ENCODE data around the gene CARD14.

Gene CARD14

DNA sequence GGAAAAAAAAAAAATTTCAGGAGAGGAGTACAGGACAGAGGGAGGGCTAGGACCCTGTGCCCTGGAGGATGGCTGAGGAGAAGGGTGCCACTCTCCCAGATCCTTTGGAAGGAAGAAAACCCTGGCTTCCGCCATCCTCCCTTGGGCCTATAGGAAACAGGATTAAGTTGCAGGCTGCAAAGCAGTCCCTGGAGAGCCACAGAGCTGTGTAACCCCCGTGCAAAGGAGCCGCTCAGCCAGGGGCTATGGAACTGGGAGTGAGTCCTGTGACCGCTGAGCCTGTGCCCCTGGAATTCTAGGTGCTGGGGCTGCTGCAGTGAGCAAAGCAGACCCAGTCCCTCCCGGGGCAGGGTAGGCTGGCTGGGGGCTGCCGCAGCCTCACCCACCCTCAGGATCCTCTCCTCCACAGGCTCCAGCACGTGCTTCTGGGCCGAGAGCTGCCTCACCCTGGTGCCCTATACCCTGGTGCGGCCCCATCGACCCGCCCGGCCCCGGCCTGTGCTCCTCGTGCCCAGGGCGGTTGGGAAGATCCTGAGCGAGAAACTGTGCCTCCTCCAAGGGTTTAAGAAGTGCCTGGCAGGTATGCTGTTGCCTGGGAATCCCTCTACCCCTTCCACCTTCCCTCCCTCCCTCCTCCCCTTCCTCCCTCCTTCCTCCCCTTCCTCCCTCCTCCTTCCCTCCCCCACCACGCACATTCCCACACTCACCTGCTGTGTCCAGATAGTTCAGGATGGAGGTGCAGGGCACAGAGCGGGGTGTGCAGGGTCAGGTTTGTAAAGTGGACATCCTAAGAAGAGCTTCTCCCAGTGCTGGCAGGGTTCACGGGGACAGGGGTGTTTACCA is 35.0 kb downstream of the CARD14 start:
- TF ChIP-seq, protein P1, sequence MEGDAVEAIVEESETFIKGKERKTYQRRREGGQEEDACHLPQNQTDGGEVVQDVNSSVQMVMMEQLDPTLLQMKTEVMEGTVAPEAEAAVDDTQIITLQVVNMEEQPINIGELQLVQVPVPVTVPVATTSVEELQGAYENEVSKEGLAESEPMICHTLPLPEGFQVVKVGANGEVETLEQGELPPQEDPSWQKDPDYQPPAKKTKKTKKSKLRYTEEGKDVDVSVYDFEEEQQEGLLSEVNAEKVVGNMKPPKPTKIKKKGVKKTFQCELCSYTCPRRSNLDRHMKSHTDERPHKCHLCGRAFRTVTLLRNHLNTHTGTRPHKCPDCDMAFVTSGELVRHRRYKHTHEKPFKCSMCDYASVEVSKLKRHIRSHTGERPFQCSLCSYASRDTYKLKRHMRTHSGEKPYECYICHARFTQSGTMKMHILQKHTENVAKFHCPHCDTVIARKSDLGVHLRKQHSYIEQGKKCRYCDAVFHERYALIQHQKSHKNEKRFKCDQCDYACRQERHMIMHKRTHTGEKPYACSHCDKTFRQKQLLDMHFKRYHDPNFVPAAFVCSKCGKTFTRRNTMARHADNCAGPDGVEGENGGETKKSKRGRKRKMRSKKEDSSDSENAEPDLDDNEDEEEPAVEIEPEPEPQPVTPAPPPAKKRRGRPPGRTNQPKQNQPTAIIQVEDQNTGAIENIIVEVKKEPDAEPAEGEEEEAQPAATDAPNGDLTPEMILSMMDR (IDR thresholded peaks at IDR 0.05; ENCODE audit: insufficient read depth, low read length, missing control alignments), result no peak
- no peak overlapping the region for H3K4me3 ChIP-seq (ENCODE audit: low read depth, low read length)
- DNase-seq (ENCODE audit: low read depth, low spot score), result no peak
- ChIA-PET POLR2A (no interaction called here), CTCF (interaction anchor here (3.7 kb wide), 1 partner anchor 9 kb away, joined by 21 read pairs; no protein-coding TSS in a partner anchor)

GRCh38 chr17:80205811-80206210 is 36.0 kb downstream of the CARD14 start:
- TF ChIP-seq, protein P1 (IDR thresholded peaks at IDR 0.05; ENCODE audit: insufficient read depth, low read length, missing control alignments), result no peak
- ChIA-PET CTCF (interaction anchor here (1.5 to 3.7 kb wide), 3 partner anchors 10 to 14 kb away, joined by 3 to 21 read pairs (median 4); no protein-coding TSS in a partner anchor), POLR2A (no interaction called here)
- no peak for DNase-seq (ENCODE audit: low read depth, low spot score)
- no peak overlapping the region for H3K4me3 ChIP-seq (ENCODE audit: low read depth, low read length)

DNA sequence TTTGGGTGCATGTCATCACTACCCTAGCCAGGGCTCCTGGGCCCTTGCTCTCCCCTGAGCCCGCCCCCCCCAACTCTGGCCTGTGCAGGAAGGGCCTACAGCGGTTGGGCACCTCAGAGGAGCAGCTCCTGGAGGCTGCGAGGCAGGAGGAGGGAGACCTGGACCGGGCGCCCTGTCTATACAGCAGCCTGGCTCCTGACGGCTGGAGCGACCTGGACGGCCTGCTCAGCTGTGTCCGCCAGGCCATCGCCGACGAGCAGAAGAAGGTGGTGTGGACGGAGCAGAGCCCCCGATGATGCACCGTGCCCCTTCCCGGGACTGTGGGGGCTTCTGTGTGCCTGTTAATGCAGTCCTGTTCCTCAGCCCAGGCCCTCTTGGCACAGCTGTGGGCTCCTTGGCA is 38.2 kb downstream of the CARD14 start:
- DNase-seq (ENCODE audit: low read depth, low spot score), result no peak
- TF ChIP-seq, protein P1 (IDR thresholded peaks at IDR 0.05; ENCODE audit: insufficient read depth, low read length, missing control alignments), result no peak
- POLR2A ChIA-PET, result interaction anchor here (0.6 kb wide), 1 partner anchor 18 kb away, joined by 3 read pairs; no protein-coding TSS in a partner anchor
- CTCF ChIA-PET, result interaction anchor here (3.7 kb wide), 1 partner anchor 12 kb away, joined by 21 read pairs; no protein-coding TSS in a partner anchor
- no peak overlapping the region for H3K4me3 ChIP-seq (ENCODE audit: low read depth, low read length)

DNA sequence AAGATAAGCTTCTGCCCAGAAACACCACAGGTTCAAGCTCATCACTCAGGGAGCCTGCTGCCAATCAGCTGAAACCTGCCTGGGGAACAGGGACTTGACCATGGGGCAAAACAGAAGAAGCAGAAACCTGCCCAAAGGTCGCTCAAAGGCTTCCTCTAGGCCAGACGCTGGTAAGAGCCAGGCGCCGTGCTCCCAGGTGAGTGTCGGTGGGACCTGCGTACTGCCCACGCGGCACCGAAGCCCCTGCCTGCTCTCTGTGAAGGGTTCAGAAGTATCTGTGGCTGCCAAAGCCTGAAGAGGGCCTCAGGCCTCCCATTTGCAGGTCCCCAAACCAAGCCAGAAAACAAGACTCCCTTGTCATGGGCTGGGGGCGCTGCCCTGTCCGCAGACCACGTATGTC is 39.9 kb downstream of the CARD14 start:
- CTCF ChIA-PET, result interaction anchor here (0.7 kb wide), 1 partner anchor 14 kb away, joined by 3 read pairs; no protein-coding TSS in a partner anchor
- H3K4me3 ChIP-seq (ENCODE audit: low read depth, low read length), result no peak overlapping the region
- POLR2A ChIA-PET, result no interaction called here
- no peak for DNase-seq (ENCODE audit: low read depth, low spot score)
- TF ChIP-seq, protein P1 (IDR thresholded peaks at IDR 0.05; ENCODE audit: insufficient read depth, low read length, missing control alignments), result no peak

- no peak overlapping the region for H3K4me3 ChIP-seq (ENCODE audit: low read depth, low read length)
- POLR2A ChIA-PET, result no interaction called here
- TF ChIP-seq, protein P1 (IDR thresholded peaks at IDR 0.05; ENCODE audit: insufficient read depth, low read length, missing control alignments), result no peak
- DNase-seq (ENCODE audit: low read depth, low spot score), result no peak
- CTCF ChIA-PET, result interaction anchor here (0.7 kb wide), 1 partner anchor 15 kb away, joined by 3 read pairs; no protein-coding TSS in a partner anchor
These were observed 40.7 kb downstream of the CARD14 start for GRCh38 chr17:80210348-80211108.

- POLR2A ChIA-PET, result no interaction called here
- TF ChIP-seq, protein P1 (IDR thresholded peaks at IDR 0.05; ENCODE audit: insufficient read depth, low read length, missing control alignments), result no peak
- no peak for DNase-seq (ENCODE audit: low read depth, low spot score)
- no peak overlapping the region for H3K4me3 ChIP-seq (ENCODE audit: low read depth, low read length)
- CTCF ChIA-PET, result interaction anchor here (1.1 kb wide), 1 partner anchor 13 kb away, joined by 3 read pairs; no protein-coding TSS in a partner anchor
These were observed 42.3 kb downstream of the CARD14 start for GRCh38 chr17:80212109-80212508.
